Aorta (tissue), 5 donors: Measurements from ENCODE around the gene YOD1. TPM values are rescaled to one million over a fixed set of nuclear protein-coding genes. Genes with fewer than 3 reads are reported as not detected.

Experiments
- ATAC-seq: fragments of 200-7000 bp; cut with Tn5 transposase; one replicate; pipeline ENCODE4 v1.9.1; 2022; ENCODE audit warnings: moderate library complexity; ENCODE audit not compliant: low FRiP score
- DNase-seq, 2 donors: peaks; one replicate each; pipeline ENCODE4 v3.0.0-alpha.2; 2020
- H3K27ac ChIP-seq, 2 donors: one replicate each; pipeline ENCODE4 v1.5.1; 2013; ENCODE audit warnings: low read length in 2 of 2, mild to moderate bottlenecking in 2 of 2, moderate library complexity in 2 of 2, control low read depth in 1 of 2, inconsistent platforms in 1 of 2, low read depth in 1 of 2
- H3K27me3 ChIP-seq, 2 donors: one replicate each; pipeline ENCODE4 v1.6.1; 2013; ENCODE audit warnings: control low read depth in 1 of 2, low read length in 1 of 2, mild to moderate bottlenecking in 1 of 2, moderate library complexity in 1 of 2; ENCODE audit not compliant: insufficient read depth in 2 of 2, control insufficient read depth in 1 of 2
- H3K36me3 ChIP-seq, 2 donors: one replicate each; pipeline ENCODE4 v1.6.1; 2013; ENCODE audit warnings: control low read depth in 1 of 2, low read length in 1 of 2, mild to moderate bottlenecking in 1 of 2; ENCODE audit not compliant: insufficient read depth in 2 of 2, control insufficient read depth in 1 of 2
- H3K4me1 ChIP-seq, 2 donors: one replicate each; pipeline ENCODE4 v1.6.1; 2013; ENCODE audit warnings: low read length in 2 of 2, control low read depth in 1 of 2, mild to moderate bottlenecking in 1 of 2, moderate library complexity in 1 of 2; ENCODE audit not compliant: insufficient read depth in 2 of 2, control insufficient read depth in 1 of 2
- H3K4me3 ChIP-seq, 2 donors: one replicate each; pipeline ENCODE4 v1.5.1; 2013; ENCODE audit warnings: low read length in 2 of 2, control low read depth in 1 of 2, mild to moderate bottlenecking in 1 of 2
- H3K9me3 ChIP-seq: one replicate; pipeline ENCODE4 v1.6.1; 2013; ENCODE audit warnings: mild to moderate bottlenecking, low read length; ENCODE audit not compliant: control insufficient read depth
- WGBS, 2 donors: extraction: QIAGEN DNeasy Blood & Tissue Kit; methylation state at CpG; one replicate each; pipeline ENCODE4 v1.1.7; 2013; 5-methylcytosine and 5-hydroxymethylcytosine counted together
- intact Hi-C, 2 donors: fragments of 100-400 bp; cut with DNase I; formaldehyde crosslinking; loops; one replicate each; pipeline versions ENCODE4 v1.14.2 to v1.15.0; 2022
- polyA plus RNA-seq, 2 donors: library from polyadenylated mRNA; stranded (reverse); fragments of 200-250 nt; gene quantifications; one replicate each; pipeline ENCODE4 v1.2.3, GENCODE V29; 2013
- total RNA-seq, 2 donors: library from RNA; stranded (reverse); fragmentation: NEBNext Ultra II Directional; extraction: Animal tissue kit (Norgen Biotek cat#: 25700); gene quantifications; one replicate each; pipeline ENCODE4 v1.2.1, GENCODE V29; 2021
- donor health status: healthy with polysubstance abuse.
- donor health status: Bipolar disorder and iron deficiency.
- donor health status: DM: no; HTN: no; CAD: no.
- donor health status: DM: no; HTN: no; CAD: no.
- donor health status: DM: yes; HTN: yes; CAD: no.

The YOD1 gene
- total and polyA plus RNA-seq, 4 donors: 0.75 to 6.6 (median 4.1) TPM

DNA sequence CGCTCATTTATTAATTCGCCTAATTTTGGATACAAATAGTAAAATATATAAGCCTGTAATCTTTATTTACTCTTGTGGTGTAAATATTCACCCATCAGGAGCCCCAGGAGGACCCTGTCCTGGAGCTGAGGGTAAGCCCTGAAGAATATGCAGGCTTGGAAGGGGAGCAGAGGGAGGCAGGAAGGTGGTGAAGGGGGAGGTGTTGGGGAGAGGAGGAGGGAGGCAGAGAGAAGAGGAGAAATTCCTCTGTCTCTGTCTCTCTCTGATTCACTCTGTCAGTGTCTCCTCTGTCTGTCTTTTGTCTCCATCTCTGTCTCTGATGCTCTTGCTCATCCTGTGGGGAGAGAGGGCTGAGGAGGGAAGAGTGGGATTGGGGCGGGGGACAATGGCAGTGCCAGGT lies 34.9 kb upstream of the YOD1 start:
- Histone ChIP-seq H3K4me1 (peaks cover 0 to 1% of the 10 kb centered on the region in 2 donors), H3K9me3 (no peaks in the 10 kb centered on the region), H3K27me3 (no peaks in the 10 kb centered on the region), H3K36me3 (no peaks in the 10 kb centered on the region), H3K27ac (no peak overlapping the region), H3K4me3 (no peak overlapping the region)
- intact Hi-C loops: loop anchor here in 1 of 2 donors (2.0 kb wide), 1 partner anchor 319 kb away; no protein-coding TSS in a partner anchor
- DNase-seq: no peak
- 89 to 91% methylated on average over 3 of the region's 3 CpGs for WGBS, 2 donors
- ATAC-seq: no peak

DNA sequence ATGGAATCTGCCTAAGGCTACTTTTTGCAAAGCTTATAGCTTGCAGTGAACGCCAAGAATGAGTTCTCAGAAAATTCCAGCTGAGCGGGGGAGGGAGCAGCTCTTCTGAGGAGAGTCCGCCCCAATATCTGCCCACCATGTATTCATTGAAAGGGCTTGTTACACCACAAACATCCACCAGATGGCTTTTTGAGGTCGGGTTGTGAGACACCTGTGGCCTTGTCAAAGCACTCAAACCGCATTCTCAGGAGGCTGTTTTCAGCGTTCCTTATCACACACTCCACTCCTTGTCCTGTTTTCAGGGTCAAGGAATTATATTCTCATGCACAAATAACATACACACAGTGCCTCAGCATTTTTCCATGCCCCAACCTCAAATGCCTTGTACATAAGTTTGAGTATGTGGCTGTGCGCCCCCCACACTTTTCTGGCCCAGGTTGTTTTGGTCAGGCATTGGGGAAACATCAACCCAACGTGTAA lies 33.7 kb upstream of the YOD1 start:
- H3K4me1 ChIP-seq: no peaks in the 10 kb centered on the region
- ATAC-seq: no peak
- H3K9me3 ChIP-seq: no peaks in the 10 kb centered on the region
- H3K36me3 ChIP-seq: no peaks in the 10 kb centered on the region
- no peak overlapping the region for H3K27ac ChIP-seq
- DNase-seq: no peak
- H3K4me3 ChIP-seq: no peak overlapping the region
- 22% methylated on average over 8 of the region's 8 CpGs for WGBS, 2 donors
- H3K27me3 ChIP-seq: no peaks in the 10 kb centered on the region
- intact Hi-C loops: loop anchor here (2.0 to 5.0 kb wide), 2 partner anchors 320 to 323 kb away; no protein-coding TSS in a partner anchor

DNA sequence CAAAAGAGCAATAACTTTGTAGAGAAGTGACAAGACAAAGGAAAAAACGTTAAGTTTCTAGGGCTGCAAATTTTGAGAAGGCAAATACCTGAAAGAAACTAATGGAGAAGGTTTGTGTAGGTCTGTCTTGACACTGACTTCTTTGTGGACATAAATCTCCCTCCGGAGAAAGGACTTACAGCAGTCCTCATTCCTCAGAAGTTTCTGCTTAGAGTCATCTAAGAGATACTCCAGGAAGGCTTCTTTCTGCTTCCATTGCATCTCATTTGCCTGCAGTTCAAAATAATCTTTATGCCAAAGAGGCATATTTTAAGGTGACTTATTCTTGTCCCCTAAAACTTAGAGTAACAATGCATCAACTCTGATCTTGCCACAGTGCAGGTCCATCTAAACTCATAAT lies 33.2 kb upstream of the YOD1 start:
- H3K4me1 ChIP-seq: no peaks in the 10 kb centered on the region
- 50 to 57% methylated on average over 2 of the region's 2 CpGs for WGBS, 2 donors

DNA sequence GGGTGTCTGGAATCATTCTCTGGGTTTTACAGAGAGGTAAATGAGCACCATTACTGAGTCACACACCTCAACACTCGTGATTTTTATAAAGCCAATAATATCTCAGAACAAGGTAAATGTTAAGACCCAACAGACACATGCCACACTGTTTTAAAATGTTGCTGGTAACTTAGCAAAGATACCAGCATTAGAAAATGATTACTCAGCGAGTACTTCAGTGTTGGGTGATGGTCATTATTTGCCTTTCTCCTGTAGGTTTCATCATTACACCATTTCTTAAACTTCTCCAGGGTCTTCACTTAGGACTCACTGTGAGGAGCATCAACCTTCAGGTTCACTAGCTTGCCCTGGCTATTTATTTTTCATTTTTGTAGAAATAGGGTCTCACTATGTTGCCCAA lies 30.8 kb upstream of the YOD1 start:
- no peaks in the 10 kb centered on the region for H3K36me3 ChIP-seq
- H3K9me3 ChIP-seq: no peaks in the 10 kb centered on the region
- intact Hi-C loops: loop anchor here in 1 of 2 donors (5.0 kb wide), 1 partner anchor 325 kb away; no protein-coding TSS in a partner anchor
- 83 to 87% methylated on average over 2 of the region's 2 CpGs for WGBS, 2 donors
- H3K27ac ChIP-seq: no peak overlapping the region
- H3K4me3 ChIP-seq: no peak overlapping the region
- no peaks in the 10 kb centered on the region for H3K27me3 ChIP-seq
- H3K4me1 ChIP-seq: no peaks in the 10 kb centered on the region
- DNase-seq: no peak
- no peak for ATAC-seq

More for the DNA sequence above, 33.2 kb upstream of the YOD1 start:
- DNase-seq (no peak), ATAC-seq (no peak)
- Histone ChIP-seq H3K4me3 (no peak overlapping the region), H3K9me3 (no peaks in the 10 kb centered on the region), H3K36me3 (no peaks in the 10 kb centered on the region), H3K27me3 (no peaks in the 10 kb centered on the region), H3K27ac (no peak overlapping the region)
- intact Hi-C loops: loop anchor here (2.0 to 5.0 kb wide), 2 partner anchors 321 to 323 kb away; no protein-coding TSS in a partner anchor

DNA sequence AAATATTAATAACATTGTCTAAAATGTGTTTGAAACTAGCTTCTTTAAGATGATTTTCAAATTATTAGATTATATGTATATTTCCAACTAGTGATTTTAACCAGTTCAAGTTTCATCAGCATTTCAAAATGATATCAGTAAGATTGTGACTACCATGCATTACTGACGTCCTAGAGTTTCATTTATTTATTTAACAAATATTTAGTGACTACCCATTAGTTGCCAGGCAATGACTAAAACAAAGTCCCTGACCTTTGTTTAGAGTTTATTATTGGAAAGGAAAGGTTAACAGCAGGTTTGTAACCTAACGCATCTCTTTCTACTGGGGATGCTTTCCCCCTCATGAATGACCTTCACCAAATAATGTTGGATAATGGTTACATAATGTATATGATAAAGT lies 30.1 kb upstream of the YOD1 start:
- Histone ChIP-seq H3K27ac (no peak overlapping the region), H3K4me3 (no peak overlapping the region), H3K27me3 (no peaks in the 10 kb centered on the region), H3K4me1 (no peaks in the 10 kb centered on the region), H3K36me3 (no peaks in the 10 kb centered on the region), H3K9me3 (no peaks in the 10 kb centered on the region)
- ATAC-seq (no peak), DNase-seq (no peak)
- WGBS, 2 donors: 55 to 61% methylated on average over 2 of the region's 2 CpGs
- intact Hi-C loops: loop anchor here in 1 of 2 donors (5.0 kb wide), 1 partner anchor 326 kb away; no protein-coding TSS in a partner anchor

DNA sequence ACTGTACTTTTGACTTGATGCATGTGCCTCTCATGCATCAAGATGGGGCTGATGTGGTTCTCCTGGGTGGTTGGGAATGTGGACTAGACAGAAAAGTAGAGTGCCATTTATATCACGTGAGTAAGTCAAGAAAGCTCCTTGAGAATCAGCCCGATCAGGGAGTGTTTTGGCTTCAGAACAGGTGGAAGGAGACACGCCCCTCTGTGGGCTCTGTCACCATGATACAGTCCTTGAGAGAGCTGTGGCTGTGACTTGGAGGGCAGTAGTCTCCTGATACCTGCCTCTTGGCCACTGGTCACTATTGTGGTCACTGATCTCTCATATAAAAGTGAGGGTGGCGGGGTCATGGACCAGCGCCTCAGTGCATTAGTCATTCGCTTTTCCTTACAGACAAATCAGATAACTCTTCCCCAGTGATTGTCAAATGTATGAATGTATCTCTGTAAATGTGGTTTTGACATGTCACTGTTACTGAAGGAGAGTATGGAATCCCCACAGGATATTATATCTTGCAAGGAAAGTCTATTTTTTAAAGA lies 28.8 kb upstream of the YOD1 start:
- ATAC-seq: no peak
- Histone ChIP-seq H3K27me3 (no peaks in the 10 kb centered on the region), H3K27ac (no peak overlapping the region), H3K36me3 (no peaks in the 10 kb centered on the region), H3K4me1 (no peaks in the 10 kb centered on the region), H3K9me3 (no peaks in the 10 kb centered on the region), H3K4me3 (no peak overlapping the region)
- 84 to 91% methylated on average over 6 of the region's 6 CpGs for WGBS, 2 donors
- intact Hi-C loops: loop anchor here in 1 of 2 donors (5.0 kb wide), 1 partner anchor 328 kb away; no protein-coding TSS in a partner anchor
- no peak for DNase-seq

DNA sequence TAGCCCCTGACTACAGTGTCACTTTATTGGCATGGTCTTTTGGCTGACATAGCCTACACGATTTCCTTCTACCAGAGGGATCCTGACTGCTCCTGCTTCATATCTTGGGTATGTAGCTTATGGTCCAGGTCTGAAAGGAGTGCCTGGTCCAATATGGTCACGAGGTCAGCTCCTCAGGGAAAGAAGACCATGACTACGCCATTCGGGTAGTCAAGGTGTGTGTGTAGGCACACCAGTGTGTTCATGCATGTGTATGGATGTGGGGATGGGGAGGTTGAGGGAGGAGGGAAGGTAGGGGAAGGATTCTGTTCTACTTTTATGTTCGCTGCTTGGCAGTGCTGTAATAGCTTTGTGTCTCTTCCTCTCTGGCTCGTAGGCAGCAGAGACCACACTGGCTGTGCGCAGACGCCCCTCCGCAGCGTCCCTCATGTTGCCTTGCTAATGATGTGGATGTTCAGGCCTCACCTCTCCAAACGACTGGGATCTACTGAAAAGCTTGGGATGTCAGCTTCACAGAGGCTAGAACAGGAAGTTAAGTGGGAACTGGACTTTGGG lies 27.6 kb upstream of the YOD1 start:
- no peaks in the 10 kb centered on the region for H3K36me3 ChIP-seq
- no peak for DNase-seq

DNA sequence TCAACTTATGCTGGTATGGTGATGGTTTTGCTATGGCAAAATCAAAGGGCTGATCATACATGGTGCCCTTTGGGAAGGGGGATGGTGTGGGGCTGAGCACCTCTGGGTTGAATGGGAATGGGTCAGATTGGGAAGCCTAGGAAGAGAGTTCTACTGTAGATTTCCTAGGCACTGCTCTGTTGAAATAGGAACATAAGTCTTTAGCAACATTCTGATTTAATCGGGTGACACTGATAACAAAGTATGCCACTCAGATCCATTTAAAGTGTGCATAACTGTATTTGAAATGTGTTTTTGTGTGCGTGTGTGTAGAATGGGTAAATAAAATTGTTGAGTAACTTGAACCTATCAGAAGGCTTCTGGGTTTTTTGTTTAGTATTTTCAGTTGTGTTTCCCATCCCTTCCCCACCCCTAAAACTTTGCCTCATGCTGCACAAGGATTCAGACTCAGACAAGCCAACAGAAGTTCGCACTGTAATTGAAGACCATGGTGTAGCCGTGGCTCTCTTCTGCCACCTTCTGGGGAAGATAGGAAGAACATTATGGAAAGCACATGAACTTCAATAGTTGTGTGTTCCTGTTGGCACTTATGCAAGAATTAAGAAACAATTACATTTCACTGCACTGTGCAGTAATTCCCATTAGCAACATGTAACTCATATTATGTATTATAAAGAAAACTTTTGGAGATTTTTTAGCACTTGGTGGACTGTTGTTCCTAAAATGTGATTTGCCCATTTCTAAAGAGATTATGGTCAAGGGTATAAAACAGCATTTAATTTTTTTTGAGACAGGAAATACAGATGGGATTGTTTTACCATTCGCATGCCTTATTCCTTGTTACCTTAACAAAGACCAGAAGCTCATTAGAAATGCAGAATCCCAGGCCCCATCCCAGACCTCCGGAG lies 26.7 kb upstream of the YOD1 start:
- Histone ChIP-seq H3K36me3 (no peaks in the 10 kb centered on the region), H3K27ac (no peak overlapping the region), H3K4me1 (no peaks in the 10 kb centered on the region), H3K9me3 (no peaks in the 10 kb centered on the region), H3K27me3 (no peaks in the 10 kb centered on the region), H3K4me3 (no peak overlapping the region)
- intact Hi-C loops: loop anchor here in 1 of 2 donors (1.0 kb wide), 1 partner anchor 27 kb away; no protein-coding TSS in a partner anchor
- peak; percentile 94 for ATAC-seq
- DNase-seq: no peak
- 29 to 30% methylated on average over 6 of the region's 6 CpGs for WGBS, 2 donors

More for the DNA sequence above, 27.6 kb upstream of the YOD1 start:
- intact Hi-C loops: no loop called here
- Histone ChIP-seq H3K9me3 (no peaks in the 10 kb centered on the region), H3K4me1 (no peaks in the 10 kb centered on the region), H3K4me3 (no peak overlapping the region), H3K27me3 (no peaks in the 10 kb centered on the region), H3K27ac (no peak overlapping the region)
- ATAC-seq: no peak
- 85 to 86% methylated on average over 11 of the region's 11 CpGs for WGBS, 2 donors
